Liver (tissue), 3 donors: Measurements from ENCODE around the gene ANO10.

ENCODE experiments used
- EGR1 ChIP-seq, 2 donors: IDR thresholded peaks; 2 replicates each; pipeline ENCODE4 v1.6.1; 2016 to 2018; ENCODE audit warnings: antibody characterized with exemption in 2 of 2, low read depth in 2 of 2
- FOXA2 ChIP-seq: IDR thresholded peaks from 2 replicates; pipeline ENCODE4 v1.6.1; 2016; ENCODE audit warnings: antibody characterized with exemption
- GABPA ChIP-seq, 2 donors: IDR thresholded peaks in 1 of 2; conservative IDR thresholded peaks in 1 of 2; 2 replicates each; pipeline ENCODE4 v1.6.1; 2016; ENCODE audit warnings: antibody characterized with exemption in 2 of 2, mild to moderate bottlenecking in 1 of 2, moderate library complexity in 1 of 2
- JUND ChIP-seq, 2 donors: IDR thresholded peaks; 2 replicates each; pipeline ENCODE4 v1.6.1; 2016; ENCODE audit warnings: antibody characterized with exemption in 2 of 2
- NR2F2 ChIP-seq: IDR thresholded peaks from 2 replicates; pipeline ENCODE4 v1.6.1; 2016; ENCODE audit warnings: antibody characterized with exemption
- RAD21 ChIP-seq, 2 donors: IDR thresholded peaks; 2 replicates each; pipeline ENCODE4 v1.6.1; 2016; ENCODE audit warnings: antibody characterized with exemption in 2 of 2, mild to moderate bottlenecking in 2 of 2
- SP1 ChIP-seq: IDR thresholded peaks from 2 replicates; pipeline ENCODE4 v1.6.1; 2018; ENCODE audit warnings: antibody characterized with exemption, mild to moderate bottlenecking
- TAF1 ChIP-seq: conservative IDR thresholded peaks from 2 replicates; pipeline ENCODE4 v1.6.1; 2016; ENCODE audit warnings: antibody characterized with exemption, mild to moderate bottlenecking
- YY1 ChIP-seq: IDR thresholded peaks from 2 replicates; pipeline ENCODE4 v1.6.1; 2016; ENCODE audit warnings: antibody characterized with exemption, mild to moderate bottlenecking
- TF ChIP-seq, protein P1 (sequence below): fragments of 150-350 bp; IDR thresholded peaks from 2 replicates; pipeline ENCODE4 v1.5.1; 2017; ENCODE audit warnings: improper control_type of control experiment, low read depth, low read length; ENCODE audit not compliant: missing input control
- TF ChIP-seq, protein P2 (sequence below): IDR thresholded peaks from 2 replicates; pipeline ENCODE4 v1.6.1; 2016; ENCODE audit warnings: antibody characterized with exemption
- TF ChIP-seq, protein P3 (sequence below): IDR thresholded peaks from 2 replicates; pipeline ENCODE4 v1.6.1; 2016; ENCODE audit warnings: antibody characterized with exemption, mild to moderate bottlenecking
- TF ChIP-seq, protein P4 (sequence below): IDR thresholded peaks from 2 replicates; pipeline ENCODE4 v1.6.1; 2016; ENCODE audit warnings: antibody characterized with exemption
- TF ChIP-seq, protein P5 (sequence below): IDR thresholded peaks from 2 replicates; pipeline ENCODE4 v1.6.1; 2016; ENCODE audit warnings: antibody characterized with exemption
- donor health status: healthy.
- donor health status: healthy.

DNA sequence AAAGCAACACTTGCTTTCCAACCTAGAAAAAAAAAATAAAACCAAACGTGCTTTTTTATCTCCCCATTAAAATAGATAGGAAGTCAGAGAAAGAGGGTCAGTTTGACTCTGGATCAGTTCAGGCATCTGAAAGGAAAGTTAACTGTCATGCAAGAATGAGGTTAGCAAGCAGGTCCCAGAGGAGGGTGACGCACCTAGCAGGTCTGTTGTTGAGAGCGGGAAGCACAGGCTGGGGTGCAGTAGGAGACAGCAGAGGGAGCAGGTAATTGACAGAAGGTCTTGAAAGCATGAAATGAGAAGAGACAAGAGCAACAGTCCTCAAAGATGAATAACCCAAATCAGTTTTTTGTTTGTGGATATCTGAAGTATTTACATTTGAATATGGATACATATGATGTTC, 82.5 kb downstream of the ANO10 start:
- TF ChIP-seq, protein P1, sequence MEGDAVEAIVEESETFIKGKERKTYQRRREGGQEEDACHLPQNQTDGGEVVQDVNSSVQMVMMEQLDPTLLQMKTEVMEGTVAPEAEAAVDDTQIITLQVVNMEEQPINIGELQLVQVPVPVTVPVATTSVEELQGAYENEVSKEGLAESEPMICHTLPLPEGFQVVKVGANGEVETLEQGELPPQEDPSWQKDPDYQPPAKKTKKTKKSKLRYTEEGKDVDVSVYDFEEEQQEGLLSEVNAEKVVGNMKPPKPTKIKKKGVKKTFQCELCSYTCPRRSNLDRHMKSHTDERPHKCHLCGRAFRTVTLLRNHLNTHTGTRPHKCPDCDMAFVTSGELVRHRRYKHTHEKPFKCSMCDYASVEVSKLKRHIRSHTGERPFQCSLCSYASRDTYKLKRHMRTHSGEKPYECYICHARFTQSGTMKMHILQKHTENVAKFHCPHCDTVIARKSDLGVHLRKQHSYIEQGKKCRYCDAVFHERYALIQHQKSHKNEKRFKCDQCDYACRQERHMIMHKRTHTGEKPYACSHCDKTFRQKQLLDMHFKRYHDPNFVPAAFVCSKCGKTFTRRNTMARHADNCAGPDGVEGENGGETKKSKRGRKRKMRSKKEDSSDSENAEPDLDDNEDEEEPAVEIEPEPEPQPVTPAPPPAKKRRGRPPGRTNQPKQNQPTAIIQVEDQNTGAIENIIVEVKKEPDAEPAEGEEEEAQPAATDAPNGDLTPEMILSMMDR: no peak
- TF ChIP-seq EGR1 (IDR thresholded peaks at IDR 0.05; ENCODE audit: low read depth in 2 of 2) (no peak), JUND (IDR thresholded peaks at IDR 0.05) (no peak), RAD21 (IDR thresholded peaks at IDR 0.05) (no peak), SP1 (no peak), FOXA2 (no peak), TAF1 (no peak), GABPA (IDR thresholded peaks at IDR 0.05 in 1 of 2, conservative IDR thresholded peaks at IDR 0.05 in 1 of 2) (no peak), YY1 (no peak), NR2F2 (no peak)
- TF ChIP-seq, protein P2, sequence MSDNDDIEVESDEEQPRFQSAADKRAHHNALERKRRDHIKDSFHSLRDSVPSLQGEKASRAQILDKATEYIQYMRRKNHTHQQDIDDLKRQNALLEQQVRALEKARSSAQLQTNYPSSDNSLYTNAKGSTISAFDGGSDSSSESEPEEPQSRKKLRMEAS: no peak
- TF ChIP-seq, protein P3, sequence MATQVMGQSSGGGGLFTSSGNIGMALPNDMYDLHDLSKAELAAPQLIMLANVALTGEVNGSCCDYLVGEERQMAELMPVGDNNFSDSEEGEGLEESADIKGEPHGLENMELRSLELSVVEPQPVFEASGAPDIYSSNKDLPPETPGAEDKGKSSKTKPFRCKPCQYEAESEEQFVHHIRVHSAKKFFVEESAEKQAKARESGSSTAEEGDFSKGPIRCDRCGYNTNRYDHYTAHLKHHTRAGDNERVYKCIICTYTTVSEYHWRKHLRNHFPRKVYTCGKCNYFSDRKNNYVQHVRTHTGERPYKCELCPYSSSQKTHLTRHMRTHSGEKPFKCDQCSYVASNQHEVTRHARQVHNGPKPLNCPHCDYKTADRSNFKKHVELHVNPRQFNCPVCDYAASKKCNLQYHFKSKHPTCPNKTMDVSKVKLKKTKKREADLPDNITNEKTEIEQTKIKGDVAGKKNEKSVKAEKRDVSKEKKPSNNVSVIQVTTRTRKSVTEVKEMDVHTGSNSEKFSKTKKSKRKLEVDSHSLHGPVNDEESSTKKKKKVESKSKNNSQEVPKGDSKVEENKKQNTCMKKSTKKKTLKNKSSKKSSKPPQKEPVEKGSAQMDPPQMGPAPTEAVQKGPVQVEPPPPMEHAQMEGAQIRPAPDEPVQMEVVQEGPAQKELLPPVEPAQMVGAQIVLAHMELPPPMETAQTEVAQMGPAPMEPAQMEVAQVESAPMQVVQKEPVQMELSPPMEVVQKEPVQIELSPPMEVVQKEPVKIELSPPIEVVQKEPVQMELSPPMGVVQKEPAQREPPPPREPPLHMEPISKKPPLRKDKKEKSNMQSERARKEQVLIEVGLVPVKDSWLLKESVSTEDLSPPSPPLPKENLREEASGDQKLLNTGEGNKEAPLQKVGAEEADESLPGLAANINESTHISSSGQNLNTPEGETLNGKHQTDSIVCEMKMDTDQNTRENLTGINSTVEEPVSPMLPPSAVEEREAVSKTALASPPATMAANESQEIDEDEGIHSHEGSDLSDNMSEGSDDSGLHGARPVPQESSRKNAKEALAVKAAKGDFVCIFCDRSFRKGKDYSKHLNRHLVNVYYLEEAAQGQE: no peak
- TF ChIP-seq, protein P4, sequence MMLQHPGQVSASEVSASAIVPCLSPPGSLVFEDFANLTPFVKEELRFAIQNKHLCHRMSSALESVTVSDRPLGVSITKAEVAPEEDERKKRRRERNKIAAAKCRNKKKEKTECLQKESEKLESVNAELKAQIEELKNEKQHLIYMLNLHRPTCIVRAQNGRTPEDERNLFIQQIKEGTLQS: no peak
- TF ChIP-seq, protein P5, sequence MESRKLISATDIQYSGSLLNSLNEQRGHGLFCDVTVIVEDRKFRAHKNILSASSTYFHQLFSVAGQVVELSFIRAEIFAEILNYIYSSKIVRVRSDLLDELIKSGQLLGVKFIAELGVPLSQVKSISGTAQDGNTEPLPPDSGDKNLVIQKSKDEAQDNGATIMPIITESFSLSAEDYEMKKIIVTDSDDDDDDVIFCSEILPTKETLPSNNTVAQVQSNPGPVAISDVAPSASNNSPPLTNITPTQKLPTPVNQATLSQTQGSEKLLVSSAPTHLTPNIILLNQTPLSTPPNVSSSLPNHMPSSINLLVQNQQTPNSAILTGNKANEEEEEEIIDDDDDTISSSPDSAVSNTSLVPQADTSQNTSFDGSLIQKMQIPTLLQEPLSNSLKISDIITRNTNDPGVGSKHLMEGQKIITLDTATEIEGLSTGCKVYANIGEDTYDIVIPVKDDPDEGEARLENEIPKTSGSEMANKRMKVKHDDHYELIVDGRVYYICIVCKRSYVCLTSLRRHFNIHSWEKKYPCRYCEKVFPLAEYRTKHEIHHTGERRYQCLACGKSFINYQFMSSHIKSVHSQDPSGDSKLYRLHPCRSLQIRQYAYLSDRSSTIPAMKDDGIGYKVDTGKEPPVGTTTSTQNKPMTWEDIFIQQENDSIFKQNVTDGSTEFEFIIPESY: no peak
